ENCODE data around the gene CLN5.
"Not testable (repeated sequence)": the region's sequence is repeated elsewhere in the genome, so short reads cannot be mapped to it uniquely, and the experiment has no call there.

Gene CLN5

DNA sequence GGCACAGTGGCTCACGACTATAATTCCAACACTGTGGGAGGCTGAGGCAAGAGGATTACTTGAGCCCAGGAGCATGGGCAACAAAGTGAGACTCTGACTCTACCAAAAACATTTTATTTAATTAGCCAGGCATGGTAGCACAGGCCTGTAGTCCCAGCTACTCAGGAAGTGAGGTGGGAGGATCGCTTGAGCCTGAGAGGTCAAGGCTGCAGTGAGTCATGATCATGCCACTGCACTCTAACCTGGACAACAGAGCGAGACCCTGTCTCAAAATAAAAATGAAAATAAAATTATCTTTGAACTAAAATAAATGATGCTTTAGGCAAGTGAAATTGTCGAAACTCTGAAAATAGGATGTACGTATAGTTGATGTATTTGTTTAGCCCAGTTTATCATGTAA lies 8.2 kb upstream of the CLN5 start:
- Mint-ChIP-seq H3K4me1 (peaks cover 11% of the 10 kb centered on the region), H3K9me3 (no peaks in the 10 kb centered on the region), H3K27me3 (peaks cover 80% of the 10 kb centered on the region), H3K27ac (ENCODE audit: low read depth) (no peak overlapping the region), H3K36me3 (ENCODE audit: insufficient read depth) (peaks cover 2% of the 10 kb centered on the region), H3K4me3 (no peak overlapping the region)
- no peak for DNase-seq (ENCODE audit: low spot score in 2 of 2)
- ATAC-seq (replicated peaks; ENCODE audit: extremely low read depth, poor library complexity, severe bottlenecking) = no peak

DNA sequence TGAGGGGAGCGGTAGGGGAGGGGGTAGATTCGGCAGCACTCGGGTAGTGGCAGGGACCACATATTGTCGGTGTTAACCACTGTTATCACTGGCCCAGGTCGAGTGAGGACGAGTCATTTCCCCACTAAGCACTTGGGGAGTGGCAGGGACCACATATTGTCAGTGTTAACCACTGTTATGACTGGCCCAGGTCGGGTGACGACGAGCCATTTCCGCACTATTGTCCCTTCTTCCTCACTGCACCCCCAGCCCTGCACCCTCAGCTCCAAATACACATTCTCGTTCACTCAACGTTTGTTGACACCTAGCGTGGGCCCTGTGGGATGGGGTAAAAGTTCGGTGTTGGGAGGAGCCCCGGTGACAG lies 467 bp upstream of the CLN5 start:
- Mint-ChIP-seq H3K9me3 (no peaks in the 10 kb centered on the region), H3K4me1 (peaks cover 37% of the 10 kb centered on the region), H3K27ac (ENCODE audit: low read depth) (peak overlapping the region; percentile 94), H3K36me3 (ENCODE audit: insufficient read depth) (peaks cover 22% of the 10 kb centered on the region), H3K4me3 (peak overlapping the region; percentile 89), H3K27me3 (peaks cover 32% of the 10 kb centered on the region)
- peak; percentile 70 to 88 for DNase-seq (ENCODE audit: low spot score in 2 of 2)
- ATAC-seq (replicated peaks; ENCODE audit: extremely low read depth, poor library complexity, severe bottlenecking) = peak; percentile 86

DNA sequence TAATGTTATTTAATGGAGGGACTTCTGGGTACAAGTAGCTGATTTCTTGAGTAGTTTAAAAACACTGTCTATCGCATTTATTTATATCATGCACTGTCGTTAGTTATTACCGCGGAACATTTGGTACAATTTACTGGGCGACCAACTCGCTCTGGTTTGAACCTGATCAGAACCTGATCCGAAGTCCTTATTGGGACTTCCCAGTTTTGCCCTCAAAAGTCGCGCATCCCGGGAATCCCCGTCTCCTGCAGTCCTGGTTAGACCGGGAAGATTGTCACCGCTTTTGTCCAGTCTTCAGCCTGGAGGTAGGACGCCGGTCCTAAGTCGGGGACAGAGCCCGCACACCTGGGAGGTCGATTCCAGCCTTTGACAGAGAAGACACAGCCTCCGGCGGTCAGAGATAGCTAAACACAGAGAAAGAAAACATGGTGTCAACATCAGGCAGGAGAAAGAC lies 694 bp downstream of the CLN5 start:
- ATAC-seq (replicated peaks; ENCODE audit: extremely low read depth, poor library complexity, severe bottlenecking) (no peak), DNase-seq (ENCODE audit: low spot score in 2 of 2) (no peak)
- H3K4me1 Mint-ChIP-seq = peaks cover 36% of the 10 kb centered on the region
- H3K36me3 Mint-ChIP-seq (ENCODE audit: insufficient read depth) = peaks cover 22% of the 10 kb centered on the region
- H3K27me3 Mint-ChIP-seq = peaks cover 21% of the 10 kb centered on the region
- H3K4me3 Mint-ChIP-seq = peak overlapping the region; percentile 89
- H3K9me3 Mint-ChIP-seq = no peaks in the 10 kb centered on the region
- peak overlapping the region; percentile 94 for H3K27ac Mint-ChIP-seq (ENCODE audit: low read depth)

DNA sequence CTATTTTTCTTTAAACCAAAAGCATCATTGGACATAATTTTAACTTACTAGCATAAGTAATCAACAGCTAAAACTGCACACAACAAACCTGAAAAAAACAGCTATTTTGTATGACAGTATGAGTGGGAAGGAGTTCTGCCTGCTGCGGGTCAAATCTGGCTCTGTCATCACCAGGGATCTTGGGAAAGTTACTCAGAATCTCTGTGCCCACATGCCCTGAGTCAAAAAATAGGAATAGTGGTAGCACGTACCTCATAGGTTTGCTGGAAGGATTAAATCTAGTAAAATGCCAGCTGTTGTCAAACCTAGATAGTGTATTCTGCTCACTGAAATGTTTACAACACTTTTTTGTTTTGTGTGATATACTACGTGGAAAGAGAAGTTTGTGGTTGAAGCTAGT lies 1.1 kb downstream of the CLN5 start:
- DNase-seq (ENCODE audit: low spot score in 2 of 2) = no peak
- peak overlapping the region; percentile 94 for H3K27ac Mint-ChIP-seq (ENCODE audit: low read depth)
- H3K27me3 Mint-ChIP-seq = peaks cover 16% of the 10 kb centered on the region
- peaks cover 35% of the 10 kb centered on the region for H3K4me1 Mint-ChIP-seq
- peaks cover 22% of the 10 kb centered on the region for H3K36me3 Mint-ChIP-seq (ENCODE audit: insufficient read depth)
- no peaks in the 10 kb centered on the region for H3K9me3 Mint-ChIP-seq
- H3K4me3 Mint-ChIP-seq = peak overlapping the region; percentile 89
- ATAC-seq (replicated peaks; ENCODE audit: extremely low read depth, poor library complexity, severe bottlenecking) = no peak

DNA sequence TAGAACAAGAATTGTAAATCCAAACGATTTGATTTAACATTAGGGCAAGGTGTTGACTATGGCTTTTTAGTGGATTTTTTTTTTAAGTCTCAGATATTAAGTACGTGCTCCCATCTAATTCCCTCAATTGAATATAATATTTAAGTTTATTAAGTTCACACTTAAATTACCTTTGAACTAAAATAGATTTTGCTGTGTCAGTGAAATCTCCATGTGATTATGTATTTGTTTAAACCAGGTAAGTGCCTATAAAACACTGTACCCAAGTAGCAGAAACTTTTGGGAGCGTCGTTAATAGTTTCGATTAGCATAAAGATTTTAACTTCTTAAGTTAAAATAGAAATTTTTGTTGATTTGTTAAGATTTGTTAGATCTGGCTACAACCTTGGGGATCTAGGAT lies 1.6 kb downstream of the CLN5 start:
- no peaks in the 10 kb centered on the region for H3K9me3 Mint-ChIP-seq
- ATAC-seq (replicated peaks; ENCODE audit: extremely low read depth, poor library complexity, severe bottlenecking) (no peak), DNase-seq (ENCODE audit: low spot score in 2 of 2) (no peak)
- H3K4me1 Mint-ChIP-seq = peaks cover 30% of the 10 kb centered on the region
- H3K27me3 Mint-ChIP-seq = peaks cover 12% of the 10 kb centered on the region
- peaks cover 22% of the 10 kb centered on the region for H3K36me3 Mint-ChIP-seq (ENCODE audit: insufficient read depth)
- peak overlapping the region; percentile 31 for H3K4me3 Mint-ChIP-seq
- H3K27ac Mint-ChIP-seq (ENCODE audit: low read depth) = no peak overlapping the region

GRCh38 chr13:76994281-76994680 lies 2.4 kb downstream of the CLN5 start:
- peaks cover 4% of the 10 kb centered on the region for H3K27me3 Mint-ChIP-seq
- peak overlapping the region; percentile 31 for H3K4me3 Mint-ChIP-seq
- no peak overlapping the region for H3K27ac Mint-ChIP-seq (ENCODE audit: low read depth)
- H3K4me1 Mint-ChIP-seq = peaks cover 30% of the 10 kb centered on the region
- ATAC-seq (replicated peaks; ENCODE audit: extremely low read depth, poor library complexity, severe bottlenecking) (no peak), DNase-seq (ENCODE audit: low spot score in 2 of 2) (no peak)
- H3K9me3 Mint-ChIP-seq = no peaks in the 10 kb centered on the region
- peaks cover 28% of the 10 kb centered on the region for H3K36me3 Mint-ChIP-seq (ENCODE audit: insufficient read depth)

DNA sequence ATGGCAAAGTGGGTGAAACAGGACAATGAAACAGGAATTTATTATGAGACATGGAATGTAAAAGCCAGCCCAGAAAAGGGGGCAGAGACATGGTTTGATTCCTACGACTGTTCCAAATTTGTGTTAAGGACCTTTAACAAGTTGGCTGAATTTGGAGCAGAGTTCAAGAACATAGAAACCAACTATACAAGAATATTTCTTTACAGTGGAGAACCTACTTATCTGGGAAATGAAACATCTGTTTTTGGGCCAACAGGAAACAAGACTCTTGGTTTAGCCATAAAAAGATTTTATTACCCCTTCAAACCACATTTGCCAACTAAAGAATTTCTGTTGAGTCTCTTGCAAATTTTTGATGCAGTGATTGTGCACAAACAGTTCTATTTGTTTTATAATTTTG lies 8.6 kb downstream of the CLN5 start:
- no peaks in the 10 kb centered on the region for H3K9me3 Mint-ChIP-seq
- H3K4me3 Mint-ChIP-seq = no peak overlapping the region
- H3K27ac Mint-ChIP-seq (ENCODE audit: low read depth) = no peak overlapping the region
- ATAC-seq (replicated peaks; ENCODE audit: extremely low read depth, poor library complexity, severe bottlenecking) (no peak), DNase-seq (ENCODE audit: low spot score in 2 of 2) (no peak)
- peaks cover 5% of the 10 kb centered on the region for H3K4me1 Mint-ChIP-seq
- H3K36me3 Mint-ChIP-seq (ENCODE audit: insufficient read depth) = peaks cover 15% of the 10 kb centered on the region
- H3K27me3 Mint-ChIP-seq = no peaks in the 10 kb centered on the region

DNA sequence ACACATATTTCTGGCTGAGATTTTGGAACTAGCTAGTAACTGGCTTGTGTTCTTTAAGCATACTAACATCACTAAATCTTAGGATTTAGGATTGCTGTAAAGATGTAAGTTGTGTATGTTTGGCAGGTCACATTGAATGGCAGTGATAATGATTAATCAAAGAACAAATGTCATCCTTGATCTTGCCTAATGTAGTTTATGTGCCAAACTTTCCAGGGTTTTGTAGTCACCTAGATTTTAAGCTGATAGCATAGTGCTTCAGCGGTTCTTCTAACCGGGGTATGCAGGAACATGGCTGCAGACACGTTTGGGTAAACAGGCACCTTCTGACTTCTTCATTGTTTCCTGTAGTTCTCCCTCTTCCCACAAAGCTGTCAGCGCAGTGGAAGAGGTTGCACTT lies 9.7 kb downstream of the CLN5 start:
- no peak for ATAC-seq (replicated peaks; ENCODE audit: extremely low read depth, poor library complexity, severe bottlenecking)
- peaks cover 13% of the 10 kb centered on the region for H3K36me3 Mint-ChIP-seq (ENCODE audit: insufficient read depth)

DNA sequence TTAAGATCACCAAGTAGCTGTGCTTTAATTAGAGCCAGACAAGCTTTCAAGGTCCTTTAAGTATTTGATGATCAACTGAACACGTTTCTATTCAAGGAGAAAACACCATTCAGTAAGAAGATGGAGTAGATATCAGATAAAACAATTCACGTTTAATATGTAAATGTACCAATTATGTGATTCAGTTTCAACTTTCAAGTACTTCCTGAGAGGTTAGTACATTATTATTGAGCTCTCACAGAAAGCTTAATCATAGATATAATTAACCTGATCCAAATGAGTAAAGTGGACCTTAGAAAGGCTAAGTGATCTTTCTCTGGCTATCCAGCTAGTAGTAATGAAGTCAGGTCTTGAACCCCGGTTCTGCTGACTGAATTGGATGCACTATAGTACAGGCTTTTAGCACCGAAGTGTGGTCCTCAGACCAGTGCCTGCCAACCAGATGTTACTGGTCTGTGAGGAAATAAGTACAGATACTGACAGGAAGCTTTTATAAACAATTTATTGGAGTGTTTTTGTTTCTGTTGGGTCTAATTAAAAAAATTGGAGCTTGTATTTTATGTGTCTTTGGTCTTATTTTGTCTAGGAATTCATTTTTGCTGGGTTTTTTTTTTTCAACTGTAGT lies 10.2 kb downstream of the CLN5 start:
- no peaks in the 10 kb centered on the region for H3K9me3 Mint-ChIP-seq
- H3K4me1 Mint-ChIP-seq = peaks cover 13% of the 10 kb centered on the region
- H3K27ac Mint-ChIP-seq (ENCODE audit: low read depth) = no peak overlapping the region
- H3K4me3 Mint-ChIP-seq = no peak overlapping the region
- peaks cover 14% of the 10 kb centered on the region for H3K36me3 Mint-ChIP-seq (ENCODE audit: insufficient read depth)
- no peak for ATAC-seq (replicated peaks; ENCODE audit: extremely low read depth, poor library complexity, severe bottlenecking)
- DNase-seq (ENCODE audit: low spot score in 2 of 2) = no peak
- no peaks in the 10 kb centered on the region for H3K27me3 Mint-ChIP-seq

More for the DNA sequence above, 9.7 kb downstream of the CLN5 start:
- no peak for DNase-seq (ENCODE audit: low spot score in 2 of 2)
- peaks cover 10% of the 10 kb centered on the region for H3K4me1 Mint-ChIP-seq
- no peaks in the 10 kb centered on the region for H3K9me3 Mint-ChIP-seq
- H3K27me3 Mint-ChIP-seq = no peaks in the 10 kb centered on the region
- no peak overlapping the region for H3K4me3 Mint-ChIP-seq
- no peak overlapping the region for H3K27ac Mint-ChIP-seq (ENCODE audit: low read depth)

GRCh38 chr13:77002590-77003190 lies 10.8 kb downstream of the CLN5 start:
- peaks cover 16% of the 10 kb centered on the region for H3K4me1 Mint-ChIP-seq
- H3K27ac Mint-ChIP-seq (ENCODE audit: low read depth) = no peak overlapping the region
- no peak for DNase-seq (ENCODE audit: low spot score in 2 of 2)
- ATAC-seq (replicated peaks; ENCODE audit: extremely low read depth, poor library complexity, severe bottlenecking) = no peak
- no peaks in the 10 kb centered on the region for H3K27me3 Mint-ChIP-seq
- H3K36me3 Mint-ChIP-seq (ENCODE audit: insufficient read depth) = peaks cover 19% of the 10 kb centered on the region
- no peak overlapping the region for H3K4me3 Mint-ChIP-seq
- no peaks in the 10 kb centered on the region for H3K9me3 Mint-ChIP-seq

DNA sequence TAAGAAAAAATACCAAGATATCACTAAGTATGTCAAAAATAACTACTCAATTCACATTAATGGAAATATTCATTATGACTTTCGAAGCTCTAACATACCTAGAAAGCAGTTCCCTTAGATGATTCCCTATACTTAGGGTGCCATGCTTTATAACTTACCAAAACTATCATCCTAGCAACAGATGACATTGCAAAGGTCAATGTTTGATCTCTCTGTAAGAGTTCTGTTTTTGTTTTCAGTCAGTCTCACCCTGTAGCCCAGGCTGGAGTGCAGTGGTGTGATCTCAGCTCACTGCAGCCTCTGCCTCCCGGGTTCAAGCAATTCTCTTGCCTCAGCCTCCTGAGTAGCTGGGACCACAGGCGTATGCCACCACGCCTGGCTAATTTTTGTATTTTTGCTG lies 16.5 kb downstream of the CLN5 start:
- not testable (repeated sequence) for H3K4me3 Mint-ChIP-seq; H3K27ac Mint-ChIP-seq (ENCODE audit: low read depth); ATAC-seq (replicated peaks; ENCODE audit: extremely low read depth, poor library complexity, severe bottlenecking); DNase-seq (ENCODE audit: low spot score in 2 of 2); H3K27me3 Mint-ChIP-seq; H3K9me3 Mint-ChIP-seq
- Mint-ChIP-seq H3K36me3 (ENCODE audit: insufficient read depth) (peaks cover 45% of the 10 kb centered on the region), H3K4me1 (peaks cover 18% of the 10 kb centered on the region)

DNA sequence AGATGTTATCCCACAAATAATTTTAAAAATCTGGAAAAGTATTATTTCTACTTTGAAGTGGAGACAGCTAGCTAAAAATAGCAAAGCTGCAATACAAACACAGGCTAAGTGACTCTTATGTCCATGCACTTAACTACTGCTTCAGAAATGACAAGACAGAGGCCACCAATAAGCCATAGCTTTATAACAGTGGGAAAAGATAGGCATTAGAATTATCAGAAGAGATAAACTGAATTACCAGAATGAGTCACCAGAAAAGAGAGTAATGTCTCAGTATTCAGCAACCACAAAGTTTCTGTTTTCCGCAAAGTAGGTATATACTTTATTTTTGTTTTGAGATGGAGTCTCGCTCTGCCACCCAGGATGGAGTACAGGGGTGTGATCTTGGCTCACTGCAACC lies 17.1 kb downstream of the CLN5 start:
- Mint-ChIP-seq H3K4me1 (peaks cover 25% of the 10 kb centered on the region), H3K9me3 (no peaks in the 10 kb centered on the region), H3K27ac (ENCODE audit: low read depth) (no peak overlapping the region), H3K36me3 (ENCODE audit: insufficient read depth) (peaks cover 48% of the 10 kb centered on the region), H3K4me3 (no peak overlapping the region), H3K27me3 (no peaks in the 10 kb centered on the region)
- DNase-seq (ENCODE audit: low spot score in 2 of 2) (no peak), ATAC-seq (replicated peaks; ENCODE audit: extremely low read depth, poor library complexity, severe bottlenecking) (no peak)

GRCh38 chr13:77009719-77010118 lies 17.8 kb downstream of the CLN5 start:
- not testable (repeated sequence) for DNase-seq (ENCODE audit: low spot score in 2 of 2); H3K27me3 Mint-ChIP-seq; ATAC-seq (replicated peaks; ENCODE audit: extremely low read depth, poor library complexity, severe bottlenecking); H3K9me3 Mint-ChIP-seq; H3K4me3 Mint-ChIP-seq; H3K27ac Mint-ChIP-seq (ENCODE audit: low read depth)
- Mint-ChIP-seq H3K36me3 (ENCODE audit: insufficient read depth) (peaks cover 54% of the 10 kb centered on the region), H3K4me1 (peaks cover 32% of the 10 kb centered on the region)
